SU-DHL-6 (cell line): ENCODE results near the gene GPR84.

ENCODE experiments used
- H2AFZ ChIP-seq: fragments of 200-600 bp; sonication (generic); 2 replicates; pipeline ENCODE4 v1.6.1; 2014; ENCODE audit warnings: low read depth, mild to moderate bottlenecking, moderate library complexity, mixed read lengths, antibody characterized with exemption, low read length; ENCODE audit not compliant: severe bottlenecking
- H3F3A ChIP-seq: fragments of 200-600 bp; shearing (Covaris generic); 2 replicates; pipeline ENCODE4 v1.6.0; 2016; ENCODE audit warnings: antibody characterized with exemption, mild to moderate bottlenecking; ENCODE audit not compliant: insufficient read depth
- H3K27ac ChIP-seq: fragments of 200-600 bp; sonication (generic); 2 replicates; pipeline ENCODE4 v1.5.1; 2016; ENCODE audit warnings: low read depth, mild to moderate bottlenecking, low read length, moderate library complexity, mixed read lengths
- H3K27me3 ChIP-seq: fragments of 200-600 bp; sonication (generic), shearing (Covaris generic); 2 replicates; pipeline ENCODE4 v1.6.0; 2014; ENCODE audit warnings: mild to moderate bottlenecking, low read length
- H3K36me3 ChIP-seq: fragments of 200-600 bp; sonication (generic); 2 replicates; pipeline ENCODE4 v1.6.1; 2014; ENCODE audit warnings: mild to moderate bottlenecking, low read length, mixed read lengths
- H3K4me2 ChIP-seq: fragments of 300-600, 200-600 bp; shearing (Covaris generic), sonication (generic); 2 replicates; pipeline ENCODE4 v1.6.0; 2014; ENCODE audit warnings: low read length, low read depth, mild to moderate bottlenecking; ENCODE audit not compliant: poor library complexity, severe bottlenecking
- H3K4me3 ChIP-seq: fragments of 200-600 bp; sonication (generic); 2 replicates; pipeline ENCODE4 v1.5.1; 2014; ENCODE audit warnings: antibody characterized with exemption, low read length, mild to moderate bottlenecking, mixed read lengths; ENCODE audit not compliant: insufficient read depth, poor library complexity, severe bottlenecking
- H3K79me2 ChIP-seq: fragments of 200-600 bp; sonication (generic); 2 replicates; pipeline ENCODE4 v1.6.1; 2014; ENCODE audit warnings: mild to moderate bottlenecking, low read length, moderate library complexity; ENCODE audit not compliant: insufficient read depth
- H3K9ac ChIP-seq: fragments of 200-600 bp; sonication (generic); 2 replicates; pipeline ENCODE4 v1.7.0; 2014; ENCODE audit warnings: mild to moderate bottlenecking, low read length
- H3K9me2 ChIP-seq: fragments of 200-600 bp; sonication (generic); replicated peaks from 2 replicates; pipeline ENCODE4 v1.6.1; 2014; ENCODE audit warnings: low read length; ENCODE audit not compliant: insufficient read depth
- H3K9me3 ChIP-seq: fragments of 200-600 bp; sonication (generic); 2 replicates; pipeline ENCODE4 v1.6.1; 2014; ENCODE audit warnings: low read length, mixed read lengths; ENCODE audit not compliant: insufficient read depth
- H4K20me1 ChIP-seq: fragments of 200-600 bp; sonication (generic); 2 replicates; pipeline ENCODE4 v1.6.1; 2014; ENCODE audit warnings: low read depth, mild to moderate bottlenecking, antibody characterized with exemption, low read length, moderate library complexity, mixed read lengths
- CTCF ChIP-seq: fragments of 200-600 bp; sonication (generic); IDR thresholded peaks from one replicate; pipeline ENCODE4 v1.5.1; 2017; ENCODE audit warnings: antibody characterized with exemption, mild to moderate bottlenecking, low read length, moderate library complexity; ENCODE audit not compliant: insufficient read depth, poor library complexity, severe bottlenecking
- EZH2phosphoT487 ChIP-seq: fragments of 200-600 bp; sonication (generic), shearing (Covaris generic); conservative IDR thresholded peaks from 2 replicates; pipeline ENCODE4 v1.6.1; 2018; ENCODE audit warnings: mild to moderate bottlenecking, antibody characterized with exemption, low read length, moderate library complexity, mixed read lengths

GPR84 gene

GRCh38 chr12:54372113-54372806 is 8.0 kb upstream of the GPR84 start:
- no peaks in the 10 kb centered on the region for H3K36me3 ChIP-seq
- no peak overlapping the region for H3K9ac ChIP-seq
- no peaks in the 10 kb centered on the region for H3K79me2 ChIP-seq

GRCh38 chr12:54371328-54372112 is 7.2 kb upstream of the GPR84 start:
- H2AFZ ChIP-seq: no peak overlapping the region
- no peaks in the 10 kb centered on the region for H3K27me3 ChIP-seq
- no peaks in the 10 kb centered on the region for H3K79me2 ChIP-seq
- no peaks in the 10 kb centered on the region for H3F3A ChIP-seq
- no peak overlapping the region for H3K4me3 ChIP-seq
- no peak overlapping the region for H3K4me2 ChIP-seq
- no peak overlapping the region for H3K9ac ChIP-seq
- no peaks in the 10 kb centered on the region for H4K20me1 ChIP-seq
- no peak overlapping the region for H3K27ac ChIP-seq
- no peaks in the 10 kb centered on the region for H3K36me3 ChIP-seq
- no peak for TF ChIP-seq EZH2phosphoT487
- TF ChIP-seq CTCF: no peak
- no peaks in the 10 kb centered on the region for H3K9me2 ChIP-seq
- no peaks in the 10 kb centered on the region for H3K9me3 ChIP-seq

More at GRCh38 chr12:54372113-54372806, 8.0 kb upstream of the GPR84 start:
- Histone ChIP-seq H3K27me3 (no peaks in the 10 kb centered on the region), H4K20me1 (no peaks in the 10 kb centered on the region), H3K9me3 (no peaks in the 10 kb centered on the region), H3K4me3 (no peak overlapping the region), H3F3A (no peaks in the 10 kb centered on the region), H3K9me2 (no peaks in the 10 kb centered on the region), H3K4me2 (no peak overlapping the region), H3K27ac (no peak overlapping the region), H2AFZ (no peak overlapping the region)
- no peak for TF ChIP-seq EZH2phosphoT487
- no peak for TF ChIP-seq CTCF

- H3K27ac ChIP-seq: no peak overlapping the region
- H3K9ac ChIP-seq: peak overlapping the region; percentile 45
- no peak for TF ChIP-seq EZH2phosphoT487
- TF ChIP-seq CTCF: peak; percentile 36
- no peaks in the 10 kb centered on the region for H3K79me2 ChIP-seq
- H3F3A ChIP-seq: no peaks in the 10 kb centered on the region
- H3K9me2 ChIP-seq: no peaks in the 10 kb centered on the region
- H2AFZ ChIP-seq: peak overlapping the region; percentile 62
- no peaks in the 10 kb centered on the region for H3K36me3 ChIP-seq
- H4K20me1 ChIP-seq: no peaks in the 10 kb centered on the region
- H3K9me3 ChIP-seq: no peaks in the 10 kb centered on the region
- H3K27me3 ChIP-seq: no peaks in the 10 kb centered on the region
- H3K4me2 ChIP-seq: peak overlapping the region; percentile 58
- H3K4me3 ChIP-seq: peak overlapping the region; percentile 38
Observed at GRCh38 chr12:54370171-54370730, 6.0 kb upstream of the GPR84 start.
